K562 (cell line): ENCODE results near the gene PIK3R1. TPM values are rescaled to one million over a fixed set of nuclear protein-coding genes. Genes with fewer than 3 reads are reported as not detected.

Source experiments
- CBFA2T3 ChIP-seq: fragments of 450-650 bp; IDR thresholded peaks from 2 replicates; pipeline ENCODE4 v1.6.1; 2017
- CREB1 ChIP-seq, 2 experiments: sonication (generic) in 1 of 2; formaldehyde crosslinking in 1 of 2; IDR thresholded peaks; 2 replicates each; pipeline versions ENCODE4 v1.6.1 to v1.8.0; 2012 to 2022; ENCODE audit warnings: inconsistent platforms in 1 of 2, mild to moderate bottlenecking in 1 of 2, missing genetic modification reagents in 1 of 2, moderate library complexity in 1 of 2
- DMBX1 ChIP-seq: fragments of 250-450 bp; sonication (Bioruptor Pico); IDR thresholded peaks from 2 replicates; pipeline ENCODE4 v1.8.0; 2022; ENCODE audit warnings: inconsistent platforms, mild to moderate bottlenecking, moderate library complexity, borderline replicate concordance
- E2F3 ChIP-seq: fragments of 250-450 bp; sonication (Bioruptor Pico); IDR thresholded peaks from 2 replicates; pipeline ENCODE4 v1.4.0; 2020; ENCODE audit warnings: mild to moderate bottlenecking
- FOXP4 ChIP-seq: sonication (generic); formaldehyde crosslinking; IDR thresholded peaks from 2 replicates; pipeline ENCODE4 v1.8.0; 2022; ENCODE audit warnings: mild to moderate bottlenecking, missing genetic modification reagents, borderline replicate concordance
- HDGF ChIP-seq: fragments of 450-650 bp; IDR thresholded peaks from 2 replicates; pipeline ENCODE4 v1.6.1; 2016
- ID3 ChIP-seq, 2 experiments: fragments of 250-450 bp in 1 of 2; fragments of 450-650 bp in 1 of 2; sonication (Bioruptor Pico) in 1 of 2; IDR thresholded peaks; 2 replicates each; pipeline versions ENCODE4 v1.6.1 to v1.8.0; 2016 to 2021; ENCODE audit warnings: mild to moderate bottlenecking in 2 of 2, moderate library complexity in 2 of 2, missing compliant biosample characterization in 1 of 2, missing genetic modification characterization in 1 of 2
- KAT2B ChIP-seq: IDR thresholded peaks from one replicate; pipeline ENCODE4 v1.6.1; 2012; ENCODE audit warnings: low read depth, mild to moderate bottlenecking, control low read depth, inconsistent platforms, low read length, moderate library complexity
- LCOR ChIP-seq: sonication (generic); formaldehyde crosslinking; IDR thresholded peaks from 2 replicates; pipeline ENCODE4 v1.8.0; 2022; ENCODE audit warnings: mild to moderate bottlenecking, missing genetic modification reagents
- NONO ChIP-seq, 2 experiments: fragments of 200-400 bp in 1 of 2; fragments of 450-650 bp in 1 of 2; formaldehyde crosslinking in 1 of 2; IDR thresholded peaks; 2 replicates each; pipeline ENCODE4 v1.6.1; 2017; ENCODE audit warnings: low read depth in 2 of 2, mild to moderate bottlenecking in 2 of 2, moderate library complexity in 2 of 2, low read length in 1 of 2
- NR3C1 ChIP-seq: sonication (generic); formaldehyde crosslinking; IDR thresholded peaks from 2 replicates; pipeline ENCODE4 v1.8.1; 2022; ENCODE audit warnings: missing genetic modification reagents
- USF2 ChIP-seq: sonication (generic); formaldehyde crosslinking; IDR thresholded peaks from 2 replicates; pipeline ENCODE4 v1.5.0; 2020; ENCODE audit warnings: missing genetic modification reagents
- ZBTB5 ChIP-seq: fragments of 450-650 bp; IDR thresholded peaks from 2 replicates; pipeline ENCODE4 v1.6.1; 2017; ENCODE audit warnings: antibody characterized with exemption
- ZKSCAN1 ChIP-seq: fragments of 150-350 bp; IDR thresholded peaks from 2 replicates; pipeline ENCODE4 v1.6.1; 2016; ENCODE audit warnings: low read depth, low read length
- ZKSCAN8 ChIP-seq: fragments of 200-800 bp; sonication (Bioruptor generic); IDR thresholded peaks from 2 replicates; pipeline ENCODE4 v1.6.1; 2016; ENCODE audit warnings: missing genetic modification characterization, missing compliant biosample characterization
- ZNF282 ChIP-seq: sonication (generic); formaldehyde crosslinking; IDR thresholded peaks from 2 replicates; pipeline ENCODE4 v1.8.1; 2023; ENCODE audit warnings: missing genetic modification reagents
- ZNF347 ChIP-seq: fragments of 450-650 bp; formaldehyde crosslinking; IDR thresholded peaks from 2 replicates; pipeline ENCODE4 v1.4.0; 2020; ENCODE audit warnings: low read depth, mild to moderate bottlenecking, moderate library complexity
- ZNF398 ChIP-seq: fragments of 250-450 bp; sonication (Bioruptor Pico); IDR thresholded peaks from 2 replicates; pipeline ENCODE4 v1.8.0; 2021; ENCODE audit warnings: moderate library complexity, mild to moderate bottlenecking, inconsistent platforms
- ZNF436 ChIP-seq: fragments of 250-450, 450-650 bp; sonication (Bioruptor Pico); formaldehyde crosslinking; IDR thresholded peaks from 2 replicates; pipeline ENCODE4 v1.7.0; 2020; ENCODE audit warnings: mild to moderate bottlenecking
- ZNF444 ChIP-seq: fragments of 250-450 bp; sonication (Bioruptor Pico); IDR thresholded peaks from 2 replicates; pipeline ENCODE4 v1.4.0; 2020; ENCODE audit warnings: mild to moderate bottlenecking, moderate library complexity
- polyA plus RNA-seq, 8 experiments: library from polyadenylated mRNA; depleted of rRNA in 4 of 8; stranded (reverse) in 5 of 8; unstranded in 3 of 8; fragments of >200 nt; fragmentation: Nextera tagmentation in 2 of 8; fragmentation: Illumina TruSeq in 1 of 8; extraction: Ambion mirVana in 2 of 8; extraction: Trizol in 1 of 8; gene quantifications; 2 replicates each; pipeline versions ENCODE4 v1.2.1 to v1.2.3, GENCODE V29; 2011 to 2014; ENCODE audit warnings: inconsistent platforms in 1 of 8, missing spikeins in 1 of 8
- total RNA-seq, 7 experiments: library from RNA; depleted of rRNA in 6 of 7; stranded (reverse); fragments of >200 nt in 6 of 7; fragmentation: Illumina TruSeq in 2 of 7; extraction: Trizol in 2 of 7; gene quantifications; 2 replicates each; pipeline versions ENCODE4 v1.2.1 to v1.2.3, GENCODE V29; 2011 to 2021; ENCODE audit warnings: low replicate concordance in 1 of 7

PIK3R1 gene
- total and polyA plus RNA-seq, 9 of the 15 experiments (the other 6 are each of a cell fraction or from before 2014, with no cell fraction given), result 1.1 to 9.7 (median 4.8) TPM

GRCh38 chr5:68344447-68345111 is 129.0 kb downstream of the PIK3R1 start (continued):
- TF ChIP-seq ZNF398 (CRISPR knock-in tag) (no peak), FOXP4 (CRISPR knock-in tag) (no peak), ZBTB5 (no peak), ZNF436 (CRISPR knock-in tag) (no peak), ZKSCAN8 (CRISPR knock-in tag) (no peak), CBFA2T3 (peak; percentile 83), DMBX1 (no peak), NONO (IDR thresholded peaks at IDR 0.05; ENCODE audit: low read depth in 2 of 2, low read length in 1 of 2) (no peak), E2F3 (CRISPR knock-in tag) (no peak), CREB1 (IDR thresholded peaks at IDR 0.05) (no peak), CREB1 (CRISPR knock-in tag; IDR thresholded peaks at IDR 0.05) (no peak), ZNF444 (CRISPR knock-in tag) (no peak), ZNF347 (no peak), ID3 (CRISPR knock-in tag; IDR thresholded peaks at IDR 0.05) (no peak), ID3 (tag; IDR thresholded peaks at IDR 0.05) (no peak), LCOR (CRISPR knock-in tag) (0 out of 2 replicates have a peak, but pooled peaks have one; percentile 33), KAT2B (no peak), NR3C1 (CRISPR knock-in tag) (no peak), USF2 (CRISPR knock-in tag) (no peak), HDGF (no peak; the same call in 1 of the 2 replicates), ZKSCAN1 (no peak), ZNF282 (no peak)
